Camera-type eye (tissue), 1 donor: ENCODE measurements around the gene DYNC1I2. TPM values are rescaled to one million over a fixed set of nuclear protein-coding genes. Genes with fewer than 3 reads are reported as not detected.

ENCODE experiments used
- total RNA-seq: library from RNA; depleted of rRNA; stranded (reverse); fragments of >200 nt; gene quantifications from one replicate; pipeline ENCODE4 v1.2.3, GENCODE V29; 2014

DYNC1I2 gene
- 221 TPM for total RNA-seq

GRCh38 chr2:171687287-171688128 is at the start of gene DYNC1I2:
Gene DYNC1I2, plus strand, starts transcription at chr2:171687469. Its CDS starts 2,687 bp downstream, at chr2:171690156.

Other genes starting within 250 kb of the DYNC1I2 start
- gene CYBRD1, start 165.0 kb upstream of the DYNC1I2 start, total RNA-seq, result 119 TPM
- gene SLC25A12, start 206.8 kb downstream of the DYNC1I2 start, total RNA-seq, result 47.6 TPM
- gene HAT1, start 235.0 kb downstream of the DYNC1I2 start, total RNA-seq, result 63.2 TPM